SJSA1 (cell line): Measurements from ENCODE around the gene HYDIN. TPM values are rescaled to one million over a fixed set of nuclear protein-coding genes. Genes with fewer than 3 reads are reported as not detected.

Experiments used
- DNase-seq, 2 experiments: peaks; one replicate each; pipeline ENCODE4 v3.0.0-alpha.2; 2015 to 2020; ENCODE audit warnings: low spot score in 2 of 2, low read depth in 1 of 2
- H3K27ac ChIP-seq: fragments of 250-450 bp; sonication (Bioruptor Pico); 2 replicates; pipeline ENCODE4 v1.5.1; 2020; ENCODE audit warnings: mild to moderate bottlenecking, moderate library complexity
- H3K27me3 ChIP-seq: fragments of 250-450 bp; sonication (Bioruptor Pico); replicated peaks from 2 replicates; pipeline ENCODE4 v1.5.1; 2020; ENCODE audit warnings: mild to moderate bottlenecking, moderate library complexity
- H3K36me3 ChIP-seq: fragments of 250-450 bp; sonication (Bioruptor Pico); 2 replicates; pipeline ENCODE4 v1.5.1; 2020; ENCODE audit warnings: mild to moderate bottlenecking
- H3K4me1 ChIP-seq: fragments of 250-450 bp; sonication (Bioruptor Pico); replicated peaks from 2 replicates; pipeline ENCODE4 v1.6.1; 2021; ENCODE audit warnings: mild to moderate bottlenecking
- H3K4me3 ChIP-seq: fragments of 250-450 bp; sonication (Bioruptor Pico); 2 replicates; pipeline ENCODE4 v1.5.1; 2020; ENCODE audit warnings: mild to moderate bottlenecking
- H3K9me3 ChIP-seq: fragments of 250-450 bp; sonication (Bioruptor Pico); replicated peaks from 2 replicates; pipeline ENCODE4 v1.5.1; 2020; ENCODE audit warnings: mild to moderate bottlenecking
- total RNA-seq: library from RNA; depleted of rRNA; stranded (reverse); fragments of >200 nt; shearing (Covaris generic); gene quantifications from 2 replicates; pipeline ENCODE4 v1.2.3, GENCODE V29; 2014

The HYDIN gene
- total RNA-seq, 1 experiment from 2014 or later: 0.16 TPM

- no peak for DNase-seq
- H3K9me3 ChIP-seq: no peaks in the 10 kb centered on the region
- H3K4me3 ChIP-seq: no peak overlapping the region
- H3K4me1 ChIP-seq: no peaks in the 10 kb centered on the region
- H3K27me3 ChIP-seq: 0 out of 2 replicates have a peak, but pooled peaks cover 3% of the 10 kb centered on the region
- H3K27ac ChIP-seq: no peak overlapping the region
- no peaks in the 10 kb centered on the region for H3K36me3 ChIP-seq
These were observed 18.9 kb upstream of the HYDIN start for GRCh38 chr16:71249399-71249798.

GRCh38 chr16:71247478-71247877 is 17.0 kb upstream of the HYDIN start:
- 0 out of 2 replicates have a peak, but pooled peaks cover 3% of the 10 kb centered on the region for H3K27me3 ChIP-seq
- DNase-seq: no peak

GRCh38 chr16:71246309-71246708 is 15.8 kb upstream of the HYDIN start:
- no peaks in the 10 kb centered on the region for H3K36me3 ChIP-seq
- DNase-seq: no peak
- H3K27ac ChIP-seq: no peak overlapping the region
- no peaks in the 10 kb centered on the region for H3K9me3 ChIP-seq
- 0 out of 2 replicates have a peak, but pooled peaks cover 3% of the 10 kb centered on the region for H3K27me3 ChIP-seq
- no peaks in the 10 kb centered on the region for H3K4me1 ChIP-seq
- H3K4me3 ChIP-seq: no peak overlapping the region

More at GRCh38 chr16:71247478-71247877, 17.0 kb upstream of the HYDIN start:
- Histone ChIP-seq H3K9me3 (no peaks in the 10 kb centered on the region), H3K27ac (no peak overlapping the region), H3K4me1 (no peaks in the 10 kb centered on the region), H3K36me3 (no peaks in the 10 kb centered on the region), H3K4me3 (no peak overlapping the region)

- H3K27me3 ChIP-seq: 0 out of 2 replicates have a peak, but pooled peaks cover 3% of the 10 kb centered on the region
- no peak overlapping the region for H3K4me3 ChIP-seq
- no peaks in the 10 kb centered on the region for H3K4me1 ChIP-seq
- no peaks in the 10 kb centered on the region for H3K9me3 ChIP-seq
- no peak for DNase-seq
- H3K27ac ChIP-seq: no peak overlapping the region
- H3K36me3 ChIP-seq: no peaks in the 10 kb centered on the region
These were observed 14.0 kb upstream of the HYDIN start for GRCh38 chr16:71244521-71244920.

GRCh38 chr16:71242601-71243000 is 12.1 kb upstream of the HYDIN start:
- Histone ChIP-seq H3K9me3 (no peaks in the 10 kb centered on the region), H3K27me3 (0 out of 2 replicates have a peak, but pooled peaks cover 3% of the 10 kb centered on the region), H3K4me1 (no peaks in the 10 kb centered on the region), H3K36me3 (no peaks in the 10 kb centered on the region), H3K4me3 (no peak overlapping the region), H3K27ac (no peak overlapping the region)
- no peak for DNase-seq

GRCh38 chr16:71242036-71242435 is 11.5 kb upstream of the HYDIN start:
- no peak overlapping the region for H3K27ac ChIP-seq
- no peak overlapping the region for H3K4me3 ChIP-seq
- DNase-seq: no peak
- no peaks in the 10 kb centered on the region for H3K4me1 ChIP-seq
- no peaks in the 10 kb centered on the region for H3K9me3 ChIP-seq
- no peaks in the 10 kb centered on the region for H3K36me3 ChIP-seq
- 0 out of 2 replicates have a peak, but pooled peaks cover 3% of the 10 kb centered on the region for H3K27me3 ChIP-seq

GRCh38 chr16:71229344-71229743 is 1.2 kb downstream of the HYDIN start:
- H3K36me3 ChIP-seq: no peaks in the 10 kb centered on the region
- H3K9me3 ChIP-seq: peaks cover 7% of the 10 kb centered on the region
- H3K27me3 ChIP-seq: no peaks in the 10 kb centered on the region; the same call in 1 of the 2 replicates
- H3K4me1 ChIP-seq: no peaks in the 10 kb centered on the region
- no peak overlapping the region for H3K27ac ChIP-seq
- DNase-seq: no peak
- no peak overlapping the region for H3K4me3 ChIP-seq

GRCh38 chr16:71226229-71227141 is 4.0 kb downstream of the HYDIN start:
- Histone ChIP-seq H3K4me3 (no peak overlapping the region), H3K36me3 (no peaks in the 10 kb centered on the region), H3K27me3 (no peaks in the 10 kb centered on the region; the same call in 1 of the 2 replicates), H3K4me1 (no peaks in the 10 kb centered on the region), H3K9me3 (peaks cover 7% of the 10 kb centered on the region), H3K27ac (no peak overlapping the region)
- DNase-seq: no peak

GRCh38 chr16:71225145-71225544 is 5.4 kb downstream of the HYDIN start:
- no peak for DNase-seq
- Histone ChIP-seq H3K4me1 (no peaks in the 10 kb centered on the region), H3K27me3 (no peaks in the 10 kb centered on the region), H3K36me3 (no peaks in the 10 kb centered on the region), H3K4me3 (no peak overlapping the region), H3K9me3 (peaks cover 4% of the 10 kb centered on the region), H3K27ac (no peak overlapping the region)

- no peaks in the 10 kb centered on the region for H3K4me1 ChIP-seq
- 0 out of 2 replicates have a peak, but pooled peaks cover 5% of the 10 kb centered on the region for H3K27me3 ChIP-seq
- H3K9me3 ChIP-seq: no peaks in the 10 kb centered on the region
- no peaks in the 10 kb centered on the region for H3K36me3 ChIP-seq
- H3K27ac ChIP-seq: no peak overlapping the region
- no peak overlapping the region for H3K4me3 ChIP-seq
- DNase-seq: no peak
These were observed 12.1 kb downstream of the HYDIN start for GRCh38 chr16:71218306-71218963.

- H3K4me1 ChIP-seq: no peaks in the 10 kb centered on the region
- no peak for DNase-seq
- 0 out of 2 replicates have a peak, but pooled peaks cover 5% of the 10 kb centered on the region for H3K27me3 ChIP-seq
- H3K36me3 ChIP-seq: no peaks in the 10 kb centered on the region
- no peaks in the 10 kb centered on the region for H3K9me3 ChIP-seq
- H3K4me3 ChIP-seq: no peak overlapping the region
- H3K27ac ChIP-seq: no peak overlapping the region
These were observed 13.0 kb downstream of the HYDIN start for GRCh38 chr16:71217506-71217905.

GRCh38 chr16:71216714-71217113 is 13.8 kb downstream of the HYDIN start:
- Histone ChIP-seq H3K27ac (no peak overlapping the region), H3K9me3 (no peaks in the 10 kb centered on the region), H3K4me1 (no peaks in the 10 kb centered on the region), H3K36me3 (no peaks in the 10 kb centered on the region), H3K4me3 (no peak overlapping the region), H3K27me3 (0 out of 2 replicates have a peak, but pooled peaks cover 5% of the 10 kb centered on the region)
- no peak for DNase-seq

- no peaks in the 10 kb centered on the region for H3K36me3 ChIP-seq
- H3K4me1 ChIP-seq: no peaks in the 10 kb centered on the region
- no peak for DNase-seq
- no peak overlapping the region for H3K27ac ChIP-seq
- H3K4me3 ChIP-seq: no peak overlapping the region
- H3K27me3 ChIP-seq: 0 out of 2 replicates have a peak, but pooled peaks cover 5% of the 10 kb centered on the region
- no peaks in the 10 kb centered on the region for H3K9me3 ChIP-seq
These were observed 15.7 kb downstream of the HYDIN start for GRCh38 chr16:71214746-71215381.
